ENCODE data around the gene TTYH1.

TTYH1 gene

GRCh38 chr19:54395685-54396084 is 19.6 kb upstream of the TTYH1 start:
- ChIA-PET CTCF (no interaction called here), POLR2A (no interaction called here)
- TF ChIP-seq LEF1 (IDR thresholded peaks at IDR 0.05; ENCODE audit: borderline replicate concordance) (no peak), BHLHE40 (IDR thresholded peaks at IDR 0.05; ENCODE audit: borderline replicate concordance) (no peak), FOXM1 (IDR thresholded peaks at IDR 0.05; ENCODE audit: borderline replicate concordance) (no peak), FOXA1 (IDR thresholded peaks at IDR 0.05) (no peak), NFRKB (IDR thresholded peaks at IDR 0.05) (no peak), CTBP1 (IDR thresholded peaks at IDR 0.05; ENCODE audit: borderline replicate concordance) (no peak), SUZ12 (IDR thresholded peaks at IDR 0.05) (no peak), PKNOX1 (IDR thresholded peaks at IDR 0.05) (no peak), L3MBTL2 (conservative IDR thresholded peaks at IDR 0.05) (no peak), ZNF384 (IDR thresholded peaks at IDR 0.05) (no peak), ELF4 (IDR thresholded peaks at IDR 0.05) (no peak), TARDBP (IDR thresholded peaks at IDR 0.05) (no peak), ARNT (IDR thresholded peaks at IDR 0.05) (no peak), FOXK2 (IDR thresholded peaks at IDR 0.05) (no peak)
- DNase-seq (ENCODE audit: extremely low spot score): no peak

GRCh38 chr19:54399189-54399588 is 16.1 kb upstream of the TTYH1 start:
- POLR2A ChIA-PET: no interaction called here
- TF ChIP-seq LEF1 (IDR thresholded peaks at IDR 0.05; ENCODE audit: borderline replicate concordance) (no peak), FOXA1 (IDR thresholded peaks at IDR 0.05) (no peak), FOXK2 (IDR thresholded peaks at IDR 0.05) (no peak), ELF4 (IDR thresholded peaks at IDR 0.05) (no peak), L3MBTL2 (conservative IDR thresholded peaks at IDR 0.05) (no peak), CTBP1 (IDR thresholded peaks at IDR 0.05; ENCODE audit: borderline replicate concordance) (no peak)
- CTCF ChIA-PET: no interaction called here
- DNase-seq (ENCODE audit: extremely low spot score): no peak

GRCh38 chr19:54400913-54401312 is 14.4 kb upstream of the TTYH1 start:
- CTCF ChIA-PET: no interaction called here
- DNase-seq (ENCODE audit: extremely low spot score): no peak
- TF ChIP-seq CTBP1 (IDR thresholded peaks at IDR 0.05; ENCODE audit: borderline replicate concordance) (no peak), ELF4 (IDR thresholded peaks at IDR 0.05) (no peak), ZNF384 (IDR thresholded peaks at IDR 0.05) (no peak), TARDBP (IDR thresholded peaks at IDR 0.05) (no peak), BHLHE40 (IDR thresholded peaks at IDR 0.05; ENCODE audit: borderline replicate concordance) (no peak), FOXA1 (IDR thresholded peaks at IDR 0.05) (no peak), SUZ12 (IDR thresholded peaks at IDR 0.05) (no peak), FOXM1 (IDR thresholded peaks at IDR 0.05; ENCODE audit: borderline replicate concordance) (no peak), PKNOX1 (IDR thresholded peaks at IDR 0.05) (no peak)
- POLR2A ChIA-PET: no interaction called here

GRCh38 chr19:54403054-54403453 is 12.2 kb upstream of the TTYH1 start:
- DNase-seq (ENCODE audit: extremely low spot score): no peak
- POLR2A ChIA-PET: interaction anchor here (1.5 kb wide), 1 partner anchor 13 kb away, joined by 3 read pairs; no protein-coding TSS in a partner anchor
- CTCF ChIA-PET: interaction anchor here (1.6 kb wide), 1 partner anchor 12 kb away, joined by 3 read pairs; no protein-coding TSS in a partner anchor
- no peak for TF ChIP-seq NFRKB (IDR thresholded peaks at IDR 0.05)
- no peak for TF ChIP-seq ZNF384 (IDR thresholded peaks at IDR 0.05)
- no peak for TF ChIP-seq BHLHE40 (IDR thresholded peaks at IDR 0.05; ENCODE audit: borderline replicate concordance)
- TF ChIP-seq LEF1 (IDR thresholded peaks at IDR 0.05; ENCODE audit: borderline replicate concordance): no peak
- no peak for TF ChIP-seq ARNT (IDR thresholded peaks at IDR 0.05)
- no peak for TF ChIP-seq SUZ12 (IDR thresholded peaks at IDR 0.05)
- no peak for TF ChIP-seq ELF4 (IDR thresholded peaks at IDR 0.05)

GRCh38 chr19:54405628-54406027 is 9.6 kb upstream of the TTYH1 start:
- ChIA-PET POLR2A (no interaction called here), CTCF (no interaction called here)
- DNase-seq (ENCODE audit: extremely low spot score): no peak
- TF ChIP-seq ZNF384 (IDR thresholded peaks at IDR 0.05) (no peak), SUZ12 (IDR thresholded peaks at IDR 0.05) (no peak), CTBP1 (IDR thresholded peaks at IDR 0.05; ENCODE audit: borderline replicate concordance) (no peak), FOXK2 (IDR thresholded peaks at IDR 0.05) (no peak), FOXA1 (IDR thresholded peaks at IDR 0.05) (no peak)

- DNase-seq (ENCODE audit: extremely low spot score): no peak
- ChIA-PET CTCF (no interaction called here), POLR2A (no interaction called here)
- TF ChIP-seq FOXM1 (IDR thresholded peaks at IDR 0.05; ENCODE audit: borderline replicate concordance) (no peak), HDGF (IDR thresholded peaks at IDR 0.05; ENCODE audit: borderline replicate concordance) (no peak), PKNOX1 (IDR thresholded peaks at IDR 0.05) (no peak), SUZ12 (IDR thresholded peaks at IDR 0.05) (no peak), BHLHE40 (IDR thresholded peaks at IDR 0.05; ENCODE audit: borderline replicate concordance) (no peak), ZNF384 (IDR thresholded peaks at IDR 0.05) (no peak), ARNT (IDR thresholded peaks at IDR 0.05) (no peak), TARDBP (IDR thresholded peaks at IDR 0.05) (no peak), L3MBTL2 (conservative IDR thresholded peaks at IDR 0.05) (no peak), FOXK2 (IDR thresholded peaks at IDR 0.05) (no peak), ELF4 (IDR thresholded peaks at IDR 0.05) (no peak), LEF1 (IDR thresholded peaks at IDR 0.05; ENCODE audit: borderline replicate concordance) (no peak), CTBP1 (IDR thresholded peaks at IDR 0.05; ENCODE audit: borderline replicate concordance) (no peak), NFRKB (IDR thresholded peaks at IDR 0.05) (no peak)
Measured at GRCh38 chr19:54407780-54408179, 7.5 kb upstream of the TTYH1 start.

GRCh38 chr19:54408456-54409026 is 6.7 kb upstream of the TTYH1 start:
- ChIA-PET CTCF (no interaction called here), POLR2A (no interaction called here)
- TF ChIP-seq CTBP1 (IDR thresholded peaks at IDR 0.05; ENCODE audit: borderline replicate concordance): no peak
- TF ChIP-seq L3MBTL2 (conservative IDR thresholded peaks at IDR 0.05): no peak
- TF ChIP-seq FOXK2 (IDR thresholded peaks at IDR 0.05): no peak
- TF ChIP-seq LEF1 (IDR thresholded peaks at IDR 0.05; ENCODE audit: borderline replicate concordance): no peak
- TF ChIP-seq HDGF (IDR thresholded peaks at IDR 0.05; ENCODE audit: borderline replicate concordance): no peak
- no peak for TF ChIP-seq FOXM1 (IDR thresholded peaks at IDR 0.05; ENCODE audit: borderline replicate concordance)
- no peak for TF ChIP-seq SUZ12 (IDR thresholded peaks at IDR 0.05)
- TF ChIP-seq ELF4 (IDR thresholded peaks at IDR 0.05): no peak
- no peak for TF ChIP-seq NFRKB (IDR thresholded peaks at IDR 0.05)
- TF ChIP-seq PKNOX1 (IDR thresholded peaks at IDR 0.05): no peak
- TF ChIP-seq FOXA1 (IDR thresholded peaks at IDR 0.05): no peak
- TF ChIP-seq ZNF384 (IDR thresholded peaks at IDR 0.05): no peak
- TF ChIP-seq TARDBP (IDR thresholded peaks at IDR 0.05): no peak
- TF ChIP-seq ARNT (IDR thresholded peaks at IDR 0.05): no peak
- no peak for TF ChIP-seq BHLHE40 (IDR thresholded peaks at IDR 0.05; ENCODE audit: borderline replicate concordance)
- TF ChIP-seq SP1 (IDR thresholded peaks at IDR 0.05): no peak
- no peak for DNase-seq (ENCODE audit: extremely low spot score)

All from HEK293T (cell line).